B cell (primary cell): ENCODE measurements around the gene IER3. TPM values are rescaled to one million over a fixed set of nuclear protein-coding genes. Genes with fewer than 3 reads are reported as not detected.
A peak's percentile ranks its signal among the peaks of the same experiment; 100 is the strongest.

Experiments used
- ATAC-seq: fragments of 200-7000 bp; cut with Tn5 transposase; one replicate; pipeline ENCODE4 v1.10.0; 2021; ENCODE audit warnings: low read depth, mild to moderate bottlenecking, moderate number of reproducible peaks, moderate library complexity
- CTCF ChIA-PET: fragments of 350-600 bp; sonication (Branson Sonifier 250); formaldehyde crosslinking; loops from one replicate; lab custom pipeline; 2021; ENCODE audit warnings: antibody characterized with exemption, inconsistent platforms; lab: Charles Lee
- POLR2A ChIA-PET: fragments of 350-600 bp; sonication (Branson Sonifier 250); formaldehyde crosslinking; loops from one replicate; lab custom pipeline; 2021; ENCODE audit warnings: antibody characterized with exemption; lab: Charles Lee
- DNase-seq: peaks from one replicate; pipeline ENCODE4 v3.0.0; 2013
- H2AFZ ChIP-seq: 2 replicates; pipeline ENCODE4 v1.6.1; 2012; ENCODE audit warnings: mild to moderate bottlenecking, low read depth, low read length; ENCODE audit not compliant: insufficient read depth, poor library complexity, severe bottlenecking
- H3K27ac ChIP-seq, 2 donors: 1 replicate in 1 of 2; 2 replicates in 1 of 2; pipeline ENCODE4 v1.5.1; 2012 to 2013; ENCODE audit warnings: low read length in 2 of 2, mild to moderate bottlenecking in 2 of 2, moderate library complexity in 1 of 2
- H3K27me3 ChIP-seq, 4 experiments: fragments of 200-600 bp in 1 of 4; sonication (generic) in 1 of 4; replicated peaks in 1 of 4; 1 replicate in 2 of 4; 2 replicates in 2 of 4; pipeline versions ENCODE4 v1.6.1 to v1.7.0; 2013 to 2016; ENCODE audit warnings: low read length in 3 of 4, mild to moderate bottlenecking in 2 of 4, mixed read lengths in 1 of 4, moderate library complexity in 1 of 4; ENCODE audit not compliant: insufficient read depth in 4 of 4, control insufficient read depth in 3 of 4; ENCODE audit errors: control extremely low read depth in 1 of 4
- H3K36me3 ChIP-seq, 2 experiments: replicated peaks in 1 of 2; 1 replicate in 1 of 2; 2 replicates in 1 of 2; pipeline versions ENCODE4 v1.6.1 to v1.7.1; 2013; ENCODE audit warnings: low read length in 1 of 2; ENCODE audit not compliant: insufficient read depth in 2 of 2, control insufficient read depth in 1 of 2; ENCODE audit errors: control extremely low read depth in 1 of 2, extremely low read depth in 1 of 2
- H3K4me1 ChIP-seq, 2 donors: fragments of 200-600 bp in 1 of 2; sonication (generic) in 1 of 2; 1 replicate in 1 of 2; 2 replicates in 1 of 2; pipeline versions ENCODE4 v1.5.1 to v1.6.1; 2013 to 2017; ENCODE audit warnings: low read length in 2 of 2; ENCODE audit not compliant: control insufficient read depth in 2 of 2, insufficient read depth in 2 of 2
- H3K4me2 ChIP-seq: replicated peaks from 2 replicates; pipeline ENCODE3; 2012; ENCODE audit warnings: mild to moderate bottlenecking, low read depth, low read length; ENCODE audit not compliant: poor library complexity, severe bottlenecking
- H3K4me3 ChIP-seq, 5 experiments: fragments of 200-600 bp in 1 of 5; sonication (generic) in 1 of 5; 1 replicate in 3 of 5; 2 replicates in 2 of 5; pipeline versions ENCODE4 v1.5.1 to v1.7.0; 2011 to 2016; ENCODE audit warnings: low read length in 4 of 5, mild to moderate bottlenecking in 4 of 5, low read depth in 2 of 5, control low read depth in 1 of 5, moderate library complexity in 1 of 5; ENCODE audit not compliant: insufficient read depth in 1 of 5; ENCODE audit errors: control extremely low read depth in 1 of 5, extremely low read depth in 1 of 5
- H3K79me2 ChIP-seq: fragments of 200-600 bp; sonication (generic); one replicate; pipeline ENCODE4 v1.6.0; 2016; ENCODE audit warnings: low read length; ENCODE audit not compliant: control insufficient read depth, insufficient read depth
- H3K9ac ChIP-seq: fragments of 200-600 bp; sonication (generic); 2 replicates; pipeline ENCODE4 v1.6.1; 2017; ENCODE audit warnings: mild to moderate bottlenecking, low read length, moderate library complexity
- H3K9me3 ChIP-seq, 3 donors: one replicate each; pipeline versions ENCODE4 v1.6.1 to v1.7.1; 2013; ENCODE audit warnings: low read length in 2 of 3; ENCODE audit not compliant: control insufficient read depth in 2 of 3, insufficient read depth in 1 of 3; ENCODE audit errors: control extremely low read depth in 1 of 3
- H4K20me1 ChIP-seq: 2 replicates; pipeline ENCODE4 v1.6.0; 2012; ENCODE audit warnings: mild to moderate bottlenecking, low read length; ENCODE audit not compliant: insufficient read depth, control insufficient read depth, poor library complexity, severe bottlenecking
- H3K27ac Mint-ChIP-seq: one replicate; pipeline ENCODE4 v1.8.0; 2021; ENCODE audit warnings: mixed read lengths
- H3K27me3 Mint-ChIP-seq: one replicate; pipeline ENCODE4 v1.8.0; 2021; ENCODE audit warnings: mixed read lengths
- H3K4me1 Mint-ChIP-seq: one replicate; pipeline ENCODE4 v1.8.0; 2021; ENCODE audit warnings: mixed read lengths
- H3K4me3 Mint-ChIP-seq: one replicate; pipeline ENCODE4 v1.8.0; 2021; ENCODE audit warnings: mixed read lengths
- H3K9me3 Mint-ChIP-seq: one replicate; pipeline ENCODE4 v1.8.0; 2022; ENCODE audit warnings: mixed read lengths; ENCODE audit not compliant: insufficient read depth
- EZH2 ChIP-seq: IDR thresholded peaks from 2 replicates; pipeline ENCODE4 v1.6.1; 2012; ENCODE audit warnings: borderline replicate concordance, low read depth, mild to moderate bottlenecking, moderate library complexity, low read length; ENCODE audit not compliant: insufficient read depth, poor library complexity, severe bottlenecking
- WGBS: methylation state at CpG from one replicate; pipeline ENCODE4 v1.1.5; 2013; ENCODE audit warnings: missing lambda C conversion rate; ENCODE audit not compliant: insufficient coverage; 5-methylcytosine and 5-hydroxymethylcytosine counted together
- intact Hi-C: fragments of 100-400 bp; cut with micrococcal nuclease; formaldehyde crosslinking; loops from one replicate; pipeline ENCODE4 v1.10.0; 2022
- polyA plus RNA-seq: library from polyadenylated mRNA; depleted of rRNA; stranded (reverse); fragments of >200 nt; gene quantifications from 2 replicates; pipeline ENCODE4 v1.2.3, GENCODE V29; 2012
- total RNA-seq, 2 donors: library from RNA; stranded (reverse); fragments of 120-200 nt in 1 of 2; gene quantifications; 1 replicate in 1 of 2; 2 replicates in 1 of 2; pipeline versions ENCODE4 v1.2.3 to v1.2.4, GENCODE V29; 2013 to 2022
- TF ChIP-seq, protein P1 (sequence below): fragments of 200-600 bp; IDR thresholded peaks from one replicate; pipeline ENCODE4 v1.8.0; 2022; ENCODE audit warnings: antibody characterized with exemption, mild to moderate bottlenecking

IER3 gene
- total and polyA plus RNA-seq, 2 donors (not counting 1 experiment from before 2014, with no cell fraction given), result 3.7 to 4.2 TPM

DNA sequence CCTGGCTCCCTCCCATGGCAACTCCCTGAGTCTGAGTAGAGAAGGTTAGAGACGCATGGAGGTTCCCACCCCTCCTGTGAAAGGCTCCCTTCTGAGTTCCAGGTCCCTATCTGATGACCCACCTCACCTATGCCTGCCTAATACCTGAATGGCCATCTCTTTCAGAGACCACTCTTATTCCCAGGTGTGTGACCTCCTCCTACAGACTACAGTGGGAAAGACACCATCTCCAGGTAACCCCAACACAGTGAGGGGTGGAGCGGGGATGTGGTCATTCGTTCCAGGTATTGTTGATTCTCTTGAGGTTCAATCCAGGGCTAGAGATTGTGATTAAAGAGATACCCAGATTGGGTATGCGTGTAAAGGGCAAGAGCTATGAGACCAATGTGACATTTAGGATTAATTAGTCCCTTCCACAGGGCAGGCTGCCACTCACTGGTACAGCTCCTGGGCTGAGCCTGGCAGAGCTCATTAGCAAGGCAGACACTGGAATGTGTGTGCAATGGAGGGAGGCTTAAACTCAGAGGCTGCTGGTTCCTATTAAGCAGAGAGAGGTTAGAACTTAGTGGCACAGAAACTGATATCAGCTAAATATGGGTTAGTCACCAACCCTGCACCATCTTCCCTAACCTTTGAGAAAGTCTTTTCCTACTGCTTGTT is 46.5 kb upstream of the IER3 start:
- Histone ChIP-seq H3K4me2 (no peak overlapping the region), H4K20me1 (no peaks in the 10 kb centered on the region), H3K9ac (no peak overlapping the region), H3K27ac (no peak overlapping the region), H3K79me2 (no peaks in the 10 kb centered on the region), H2AFZ (no peak overlapping the region), H3K27me3 (peaks cover 0 to 12% (median 3%) of the 10 kb centered on the region in 4 experiments), H3K4me3 (no peak overlapping the region), H3K36me3 (no peaks in the 10 kb centered on the region), H3K9me3 (no peaks in the 10 kb centered on the region), H3K4me1 (peaks cover 15 to 17% of the 10 kb centered on the region in 2 donors)
- H3K9me3 Mint-ChIP-seq, result no peaks in the 10 kb centered on the region
- H3K4me1 Mint-ChIP-seq, result peaks cover 20% of the 10 kb centered on the region
- no peak for TF ChIP-seq EZH2
- TF ChIP-seq, protein P1, sequence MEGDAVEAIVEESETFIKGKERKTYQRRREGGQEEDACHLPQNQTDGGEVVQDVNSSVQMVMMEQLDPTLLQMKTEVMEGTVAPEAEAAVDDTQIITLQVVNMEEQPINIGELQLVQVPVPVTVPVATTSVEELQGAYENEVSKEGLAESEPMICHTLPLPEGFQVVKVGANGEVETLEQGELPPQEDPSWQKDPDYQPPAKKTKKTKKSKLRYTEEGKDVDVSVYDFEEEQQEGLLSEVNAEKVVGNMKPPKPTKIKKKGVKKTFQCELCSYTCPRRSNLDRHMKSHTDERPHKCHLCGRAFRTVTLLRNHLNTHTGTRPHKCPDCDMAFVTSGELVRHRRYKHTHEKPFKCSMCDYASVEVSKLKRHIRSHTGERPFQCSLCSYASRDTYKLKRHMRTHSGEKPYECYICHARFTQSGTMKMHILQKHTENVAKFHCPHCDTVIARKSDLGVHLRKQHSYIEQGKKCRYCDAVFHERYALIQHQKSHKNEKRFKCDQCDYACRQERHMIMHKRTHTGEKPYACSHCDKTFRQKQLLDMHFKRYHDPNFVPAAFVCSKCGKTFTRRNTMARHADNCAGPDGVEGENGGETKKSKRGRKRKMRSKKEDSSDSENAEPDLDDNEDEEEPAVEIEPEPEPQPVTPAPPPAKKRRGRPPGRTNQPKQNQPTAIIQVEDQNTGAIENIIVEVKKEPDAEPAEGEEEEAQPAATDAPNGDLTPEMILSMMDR, result no peak
- 80% methylated on average over 2 of the region's 4 CpGs for WGBS
- intact Hi-C loops, result loop anchor here (10.0 kb wide), 1 partner anchor 46 kb away; the partner anchor contains the start of genes FLOT1 and IER3
- H3K27ac Mint-ChIP-seq, result peak overlapping the region; percentile 20
- ATAC-seq (no peak), DNase-seq (no peak)
- ChIA-PET CTCF (no interaction called here), POLR2A (no interaction called here)
- no peak overlapping the region for H3K4me3 Mint-ChIP-seq
- peaks cover 17% of the 10 kb centered on the region for H3K27me3 Mint-ChIP-seq

DNA sequence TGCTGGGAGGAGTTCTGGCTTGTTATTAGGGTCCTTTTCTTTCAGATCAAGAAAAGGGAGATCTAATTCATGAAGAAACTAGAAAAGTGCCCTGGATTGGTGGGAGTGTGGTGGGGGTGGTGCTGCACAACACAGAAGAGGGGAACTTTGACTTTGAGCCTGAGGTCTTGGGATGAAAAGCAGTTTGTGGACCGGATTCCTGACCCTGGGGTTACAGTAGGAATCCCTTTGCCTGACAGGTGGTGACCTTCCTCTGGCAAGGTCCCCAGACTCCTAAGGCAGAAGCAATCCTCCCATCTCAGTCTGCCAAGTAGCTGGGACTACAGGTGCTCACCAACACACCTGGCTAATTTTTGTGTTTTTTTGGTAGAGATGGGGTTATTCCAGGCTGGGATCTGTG is 45.3 kb upstream of the IER3 start:
- H3K79me2 ChIP-seq, result no peaks in the 10 kb centered on the region
- Mint-ChIP-seq H3K4me3 (no peak overlapping the region), H3K9me3 (no peaks in the 10 kb centered on the region), H3K27me3 (peaks cover 21% of the 10 kb centered on the region), H3K27ac (no peak overlapping the region), H3K4me1 (peaks cover 17% of the 10 kb centered on the region)
- no peak overlapping the region for H3K4me3 ChIP-seq
- H2AFZ ChIP-seq, result no peak overlapping the region
- POLR2A ChIA-PET, result no interaction called here
- H3K4me1 ChIP-seq, result peaks cover 15% of the 10 kb centered on the region in 2 donors
- H3K9me3 ChIP-seq, result no peaks in the 10 kb centered on the region
- no peaks in the 10 kb centered on the region for H4K20me1 ChIP-seq
- DNase-seq (no peak), ATAC-seq (no peak)
- 63% methylated on average over 1 of the region's 1 CpG for WGBS
- TF ChIP-seq, protein P1, result no peak
- TF ChIP-seq EZH2, result no peak
- no peaks in the 10 kb centered on the region for H3K36me3 ChIP-seq
- no peak overlapping the region for H3K4me2 ChIP-seq
- H3K27ac ChIP-seq, result no peak overlapping the region
- no peak overlapping the region for H3K9ac ChIP-seq
- intact Hi-C loops, result loop anchor here (10.0 kb wide), 1 partner anchor 45 kb away; the partner anchor contains the start of genes FLOT1 and IER3
- CTCF ChIA-PET, result interaction anchor here (1.0 to 1.9 kb wide), 2 partner anchors 124 to 290 kb away, joined by 3 to 5 read pairs; no protein-coding TSS in a partner anchor
- peaks cover 0 to 12% (median 3%) of the 10 kb centered on the region in 4 experiments for H3K27me3 ChIP-seq
